ENCODE data around the gene FGD6. TPM values are rescaled to one million over a fixed set of nuclear protein-coding genes. Genes with fewer than 3 reads are reported as not detected.
"Not testable (repeated sequence)": the region's sequence is repeated elsewhere in the genome, so short reads cannot be mapped to it uniquely, and the experiment has no call there.

FGD6 gene
- total RNA-seq, 2 donors from 2014 or later, result 7.4 to 11.4 TPM

DNA sequence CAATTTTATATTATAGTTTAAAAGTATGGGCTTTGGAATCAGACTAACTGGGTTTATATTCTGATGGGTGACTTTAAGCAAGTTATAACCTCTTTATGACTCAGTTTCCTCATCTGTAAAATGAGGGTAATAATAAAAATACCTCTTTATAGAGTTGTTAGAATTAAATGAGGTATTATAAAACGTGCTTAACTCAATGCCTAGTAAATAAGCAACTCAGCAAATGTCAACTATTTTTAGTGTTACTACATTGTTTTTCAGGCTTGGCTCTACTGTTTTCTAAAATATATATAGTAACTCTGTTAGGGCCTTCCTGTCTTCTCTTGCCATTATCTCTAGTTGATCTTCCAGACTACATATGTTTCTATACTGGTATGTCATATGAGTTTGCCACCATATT is 20.9 kb upstream of the FGD6 start:
- intact Hi-C loops (cut with DNase I), result no loop called here
- DNase-seq (ENCODE audit: low spot score), result no peak

DNA sequence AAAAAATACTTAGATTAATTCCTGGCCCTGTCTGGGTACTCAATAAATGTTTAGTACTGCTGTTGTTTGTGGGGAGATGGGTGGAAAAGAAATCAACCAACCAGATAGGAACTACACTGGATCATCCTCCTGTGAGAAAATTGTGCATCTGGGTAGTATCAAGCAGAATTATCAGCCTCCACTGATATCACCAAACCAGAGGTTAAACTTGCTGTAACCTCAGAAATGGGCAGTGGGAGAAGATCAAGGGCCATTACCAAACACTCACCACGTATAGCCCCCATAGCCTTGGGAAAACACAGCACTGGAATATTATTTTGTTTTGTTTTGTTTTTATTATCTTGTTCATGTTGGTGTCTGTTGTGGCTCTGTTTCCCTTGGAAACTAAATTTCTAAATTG is 20.0 kb upstream of the FGD6 start:
- intact Hi-C loops (cut with DNase I), result no loop called here
- no peak for DNase-seq (ENCODE audit: low spot score)

DNA sequence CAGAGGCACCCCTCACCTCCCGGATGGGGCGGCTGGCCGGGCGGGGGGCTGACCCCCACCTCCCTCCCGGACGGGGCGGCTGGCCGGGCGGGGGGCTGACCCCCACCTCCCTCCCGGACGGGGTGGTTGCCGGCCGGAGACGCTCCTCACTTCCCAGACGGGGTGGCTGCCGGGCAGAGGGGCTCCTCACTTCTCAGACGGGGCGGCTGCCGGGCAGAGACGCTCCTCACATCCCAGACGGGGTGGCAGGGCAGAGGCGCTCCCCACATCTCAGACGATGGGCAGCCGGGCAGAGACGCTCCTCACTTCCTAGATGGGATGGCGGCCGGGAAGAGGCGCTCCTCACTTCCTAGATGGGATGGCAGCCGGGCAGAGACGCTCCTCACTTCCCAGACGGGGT is 18.4 kb upstream of the FGD6 start:
- DNase-seq (ENCODE audit: low spot score); intact Hi-C loops (cut with DNase I): not testable (repeated sequence)

DNA sequence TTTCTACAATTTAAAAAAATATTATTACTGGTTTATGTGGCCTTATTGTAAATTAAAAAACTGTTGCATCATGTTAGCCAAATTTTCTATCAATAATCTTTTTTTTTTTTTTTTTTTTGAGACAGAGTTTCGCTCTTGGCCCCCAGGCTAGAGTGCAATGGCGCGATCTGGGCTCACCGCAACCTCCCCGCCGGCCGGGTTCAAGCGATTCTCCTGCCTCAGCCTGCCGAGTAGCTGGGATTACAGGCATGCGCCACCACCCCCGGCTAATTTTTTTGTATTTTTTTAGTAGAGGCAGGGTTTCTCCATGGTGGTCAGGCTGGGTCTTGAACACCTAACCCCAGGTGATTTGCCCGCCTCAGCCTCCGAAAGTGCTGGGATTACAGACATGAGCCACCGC is 16.9 kb upstream of the FGD6 start:
- intact Hi-C loops (cut with DNase I); DNase-seq (ENCODE audit: low spot score): not testable (repeated sequence)

DNA sequence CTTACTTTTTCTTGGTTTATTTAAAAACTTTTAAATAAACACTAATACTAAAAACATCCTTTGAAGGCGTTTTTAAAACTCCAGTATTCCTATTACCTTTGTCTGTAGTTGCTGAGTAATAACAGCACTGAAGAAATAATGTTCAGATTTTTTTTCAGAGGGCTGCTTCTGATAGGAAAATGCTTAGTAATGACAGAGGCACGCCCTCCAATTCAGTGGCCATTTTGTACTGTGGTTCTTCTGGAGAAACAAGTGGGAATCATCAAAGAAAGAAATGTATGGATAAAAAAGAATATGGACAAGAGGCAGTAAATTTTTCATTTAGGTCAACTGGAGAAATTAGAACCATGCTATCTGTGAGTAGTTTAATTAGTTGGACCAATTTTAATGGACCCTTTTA is 13.9 kb upstream of the FGD6 start:
- no peak for DNase-seq (ENCODE audit: low spot score)
- intact Hi-C loops (cut with DNase I), result no loop called here

DNA sequence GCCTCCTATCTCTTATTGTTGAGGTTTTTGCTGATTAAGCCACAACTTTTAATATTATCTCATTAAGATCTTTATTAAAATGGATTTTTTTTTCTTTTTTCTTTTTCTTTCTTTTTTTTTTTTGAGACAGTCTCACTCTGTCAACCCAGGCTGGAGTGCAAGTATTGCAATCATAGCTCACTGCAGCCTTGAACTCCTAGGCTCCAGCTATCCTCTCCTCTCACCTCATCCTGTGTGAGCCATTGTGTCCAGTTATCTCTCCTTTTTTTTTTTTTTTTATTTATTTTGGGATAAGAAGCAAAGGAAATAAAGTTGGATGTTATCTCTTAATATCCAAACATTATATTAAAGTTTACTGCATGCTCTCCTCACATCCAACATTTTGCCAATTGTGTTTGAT is 13.0 kb upstream of the FGD6 start:
- intact Hi-C loops (cut with DNase I), result no loop called here
- DNase-seq (ENCODE audit: low spot score), result no peak

DNA sequence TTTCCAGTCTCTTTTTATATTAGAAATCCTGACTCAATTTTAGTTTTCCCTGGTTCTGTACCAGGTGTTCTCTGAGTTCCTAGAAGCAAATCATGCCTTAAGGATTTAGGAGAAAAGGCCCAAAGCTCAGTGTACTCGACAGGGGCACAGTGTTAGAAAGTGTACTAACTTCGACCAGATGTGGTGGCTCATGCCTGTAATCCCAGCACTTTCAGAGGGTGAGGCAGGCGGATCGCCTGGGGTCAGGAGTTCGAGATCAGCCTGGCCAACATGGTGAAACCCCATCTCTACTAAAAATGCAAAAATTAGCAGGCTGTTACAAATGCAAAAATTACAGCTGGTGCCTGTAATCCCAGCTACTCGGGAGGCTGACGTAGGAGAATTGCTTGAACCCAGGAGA is 12.4 kb upstream of the FGD6 start:
- intact Hi-C loops (cut with DNase I), result no loop called here
- no peak for DNase-seq (ENCODE audit: low spot score)

DNA sequence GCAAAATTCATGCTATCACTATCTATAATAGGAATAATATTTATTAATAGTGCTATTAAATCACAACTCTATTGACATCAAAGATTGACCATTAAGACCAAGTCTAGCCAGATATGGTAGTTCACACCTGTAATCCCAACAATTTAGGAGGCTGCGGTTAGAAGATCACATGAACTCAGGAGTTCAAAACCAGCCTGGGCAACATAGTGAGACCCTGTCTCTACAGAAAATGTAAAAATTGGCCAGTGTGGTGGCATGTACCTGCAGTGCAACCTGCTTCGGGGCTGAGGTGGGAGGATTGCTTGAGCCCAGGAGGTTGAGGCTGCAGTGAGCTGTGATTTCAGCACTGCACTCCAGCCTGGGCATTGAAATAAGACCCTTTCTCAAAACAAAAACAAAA is 11.3 kb upstream of the FGD6 start:
- no peak for DNase-seq (ENCODE audit: low spot score)
- intact Hi-C loops (cut with DNase I), result no loop called here

DNA sequence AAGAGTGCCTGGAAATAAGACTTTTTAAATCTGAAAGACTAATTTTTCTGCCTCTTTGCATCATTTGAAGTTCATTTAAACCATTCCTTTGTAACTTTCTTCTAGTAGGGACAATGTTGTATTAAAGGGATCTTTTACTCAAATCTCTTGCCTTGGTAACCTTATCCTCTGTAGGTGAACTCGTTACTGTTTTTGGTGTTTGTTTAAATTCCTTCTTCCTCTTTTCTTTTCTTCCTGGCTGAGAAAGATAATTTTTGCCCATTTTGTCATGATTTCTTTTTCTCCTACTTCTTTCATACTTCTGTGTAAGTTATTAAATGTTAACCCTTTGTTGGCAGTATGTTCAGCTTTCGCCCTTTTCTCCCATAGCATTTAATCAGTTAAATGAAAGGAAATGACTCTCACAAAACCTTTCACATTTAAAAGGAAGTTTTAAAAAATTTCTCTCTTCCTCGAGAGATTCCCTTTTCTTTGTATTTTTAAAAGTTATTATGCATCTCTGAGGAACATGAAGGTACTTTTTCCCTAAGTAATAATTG is 10.6 kb upstream of the FGD6 start:
- no peak for DNase-seq (ENCODE audit: low spot score)
- intact Hi-C loops (cut with DNase I), result no loop called here

DNA sequence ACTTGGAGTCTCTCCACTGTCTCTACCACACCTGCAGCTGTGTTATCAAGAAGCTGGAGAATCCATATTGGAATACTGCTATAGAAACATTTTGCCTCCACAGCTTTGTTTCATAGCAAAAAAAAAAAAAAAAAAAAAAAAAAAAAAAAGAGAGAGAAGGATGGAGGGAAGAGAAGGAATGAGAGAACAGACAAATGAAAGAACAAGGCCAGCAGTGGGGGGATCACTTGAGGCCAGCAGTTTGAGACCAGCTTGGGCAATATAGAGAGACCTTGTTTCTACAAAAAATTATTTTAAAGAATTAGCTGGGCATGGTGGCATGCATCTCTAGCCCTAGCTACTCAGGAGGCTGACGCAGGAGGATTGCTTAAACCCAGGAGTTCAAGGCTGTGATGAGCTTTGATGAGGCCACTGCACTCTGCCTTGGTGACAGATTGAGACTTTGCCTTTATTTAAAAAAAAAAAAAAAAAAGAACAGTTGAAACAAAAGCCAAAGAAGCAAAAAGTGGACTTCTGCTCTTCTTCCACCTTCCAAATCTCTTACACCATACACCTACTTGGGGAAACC is 8.5 kb upstream of the FGD6 start:
- intact Hi-C loops (cut with DNase I), result no loop called here
- no peak for DNase-seq (ENCODE audit: low spot score)

DNA sequence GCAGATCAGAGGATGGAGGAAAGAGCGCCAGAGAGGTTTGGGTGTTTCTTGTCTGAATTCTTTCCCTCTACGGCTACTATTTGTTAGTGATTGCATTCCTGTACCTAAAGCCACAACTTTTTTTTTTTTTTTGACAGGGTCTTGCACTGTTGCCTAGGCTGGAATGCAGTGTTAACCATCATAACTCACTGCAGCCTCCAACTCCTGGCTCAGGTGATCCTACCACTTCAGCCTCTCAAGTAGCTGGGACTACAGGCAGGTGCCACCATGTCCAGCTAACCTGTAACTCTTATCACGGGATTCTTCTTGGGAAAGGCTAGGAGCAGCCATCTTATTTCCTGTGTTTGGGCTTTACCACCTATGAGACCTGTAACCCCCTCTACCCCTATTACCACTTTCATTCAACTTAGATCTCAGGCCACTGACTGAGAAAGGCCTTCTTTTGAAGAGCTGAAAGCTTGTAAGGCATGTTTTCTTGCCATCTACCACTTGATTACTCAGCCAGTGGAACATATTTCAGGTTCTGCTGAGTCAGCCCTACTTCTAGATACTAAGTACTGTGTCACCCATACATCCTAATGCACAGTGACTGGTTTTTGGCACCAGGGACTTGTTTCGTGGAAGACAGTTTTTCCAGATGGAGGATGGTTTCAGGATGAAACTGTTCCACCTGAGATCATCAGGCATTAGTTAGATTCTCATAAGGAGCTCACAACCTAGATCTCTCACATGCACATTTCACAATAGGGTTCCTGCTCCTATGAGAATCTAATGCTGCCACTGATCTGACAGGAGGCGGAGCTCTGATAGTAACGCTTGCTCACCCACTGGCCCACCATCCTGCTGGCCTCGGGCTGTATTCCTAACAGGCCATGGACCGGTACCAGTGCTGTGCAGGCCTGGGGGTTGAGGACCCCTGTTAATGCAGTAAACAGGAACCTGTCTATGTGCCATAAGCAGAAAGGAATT is 7.2 kb upstream of the FGD6 start:
- no peak for DNase-seq (ENCODE audit: low spot score)
- intact Hi-C loops (cut with DNase I), result no loop called here

DNA sequence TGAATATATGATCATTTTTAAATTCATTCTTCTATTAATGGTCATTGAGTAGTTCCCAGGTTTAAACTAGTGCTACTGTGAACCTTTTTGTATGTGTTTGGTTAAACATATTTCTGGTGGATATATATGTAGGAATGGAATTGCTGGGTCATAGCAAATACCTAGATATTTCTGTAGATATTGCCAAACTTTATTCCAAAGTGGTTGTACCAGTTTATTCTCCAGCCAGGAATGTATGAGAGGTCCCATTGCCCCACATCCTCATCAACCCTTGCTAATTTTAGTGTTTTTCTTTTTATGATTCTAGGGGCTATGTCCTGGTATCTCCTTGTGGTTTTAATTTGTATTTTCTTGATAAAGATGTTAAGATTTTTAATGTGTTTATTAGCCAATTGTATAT is 3.5 kb upstream of the FGD6 start:
- intact Hi-C loops (cut with DNase I), result loop anchor here in 1 of 2 donors (1.0 kb wide), 1 partner anchor 20 kb away; no protein-coding TSS in a partner anchor
- no peak for DNase-seq (ENCODE audit: low spot score)

DNA sequence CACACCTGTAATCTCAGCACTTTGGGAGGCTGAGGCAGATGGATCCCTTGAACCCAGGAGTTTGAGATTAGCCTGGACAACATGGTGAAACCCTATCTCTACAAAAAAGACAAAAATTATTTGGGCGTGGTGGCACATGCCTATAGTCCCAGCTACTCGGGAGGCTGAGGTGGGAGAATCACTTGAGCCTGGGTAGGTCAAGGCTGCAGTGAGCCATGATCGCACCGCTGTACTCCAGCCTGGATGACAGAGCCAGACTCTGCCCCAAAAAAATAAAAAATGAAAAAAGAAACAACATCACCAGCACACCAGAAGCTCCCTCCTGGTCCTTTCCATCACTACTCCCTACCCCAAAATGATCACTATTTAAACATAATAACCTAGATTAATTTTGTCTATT is 2.9 kb upstream of the FGD6 start:
- intact Hi-C loops (cut with DNase I), result no loop called here
- DNase-seq (ENCODE audit: low spot score), result no peak

DNA sequence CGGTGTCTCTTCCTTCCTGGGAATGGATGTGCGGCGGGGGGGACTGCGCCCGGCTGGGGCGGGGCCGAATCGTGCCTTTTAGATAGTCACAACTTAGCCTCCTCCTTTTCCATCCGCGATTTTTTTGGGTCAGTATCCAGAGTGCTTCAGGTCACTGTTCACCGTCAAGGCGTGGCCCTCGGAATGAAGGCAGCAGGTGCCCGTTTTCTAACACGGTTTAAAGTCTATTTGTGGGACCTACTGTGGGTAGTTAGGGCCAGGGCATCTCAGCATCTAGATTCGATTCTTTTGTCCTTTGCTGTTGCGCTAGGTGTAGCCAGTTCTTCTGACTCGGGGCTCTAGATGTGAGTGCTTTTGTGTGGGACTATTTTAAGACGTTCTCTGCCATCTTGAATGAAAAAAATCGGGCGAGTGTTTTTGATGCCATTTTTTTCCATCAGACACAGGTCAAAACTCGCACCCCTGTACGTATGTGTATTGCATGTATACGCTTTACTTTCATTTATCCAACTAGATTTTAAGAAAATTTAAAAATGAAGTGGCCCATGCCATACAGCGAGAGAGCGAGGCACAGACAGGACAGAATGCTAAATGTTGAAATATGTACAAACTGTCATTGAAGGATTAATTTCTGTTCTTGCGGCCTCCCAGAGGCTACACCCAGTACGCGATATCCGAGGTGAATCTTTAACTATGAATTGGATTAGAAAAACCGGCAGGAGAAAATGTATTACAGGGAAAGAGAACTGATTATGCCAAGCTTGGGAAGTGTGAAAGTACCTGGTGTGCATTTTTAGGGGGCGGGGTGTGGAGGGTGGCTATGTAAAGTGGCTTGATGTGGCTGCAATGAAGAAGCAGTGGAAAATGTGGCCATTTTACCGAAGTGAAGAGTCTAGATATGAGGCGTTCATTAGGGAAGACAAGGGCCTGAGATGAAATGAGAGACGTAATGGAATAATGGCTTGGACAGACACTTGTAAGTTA is 1.2 kb upstream of the FGD6 start:
- no peak for DNase-seq (ENCODE audit: low spot score)
- intact Hi-C loops (cut with DNase I), result no loop called here

DNA sequence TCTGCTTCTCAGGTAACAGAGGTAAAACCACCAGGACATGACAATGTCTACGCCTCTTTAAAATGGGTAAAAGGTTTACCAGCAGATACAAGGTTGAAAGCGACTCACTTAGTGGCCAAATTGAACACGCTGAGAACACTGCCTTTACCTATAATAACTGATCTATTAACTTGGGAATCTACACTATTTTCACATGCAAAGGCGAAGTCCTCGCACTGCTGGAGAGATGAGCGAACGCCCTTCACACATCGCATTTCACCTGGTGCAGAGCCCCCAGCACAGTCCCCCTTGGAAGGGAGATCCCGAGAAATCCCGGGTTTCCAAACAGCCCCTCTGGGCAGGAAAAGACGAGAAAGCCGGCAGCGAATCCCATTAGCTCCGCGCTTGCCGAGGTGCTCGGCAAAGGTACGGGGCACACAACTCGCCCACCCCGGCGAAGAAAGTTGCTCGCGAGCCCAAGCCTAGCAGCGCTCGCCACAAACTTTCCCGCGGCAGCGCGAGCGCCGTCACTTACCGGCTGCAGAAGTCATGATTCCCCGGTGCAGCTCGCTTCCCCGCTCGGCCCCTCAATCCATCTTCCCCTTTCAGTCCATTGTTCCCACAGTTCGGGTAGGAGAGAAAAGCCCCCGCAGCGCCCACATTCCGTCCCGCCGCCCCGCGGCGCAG is 423 bp downstream of the FGD6 start:
- intact Hi-C loops (cut with DNase I), result no loop called here
- DNase-seq (ENCODE audit: low spot score), result no peak

DNA sequence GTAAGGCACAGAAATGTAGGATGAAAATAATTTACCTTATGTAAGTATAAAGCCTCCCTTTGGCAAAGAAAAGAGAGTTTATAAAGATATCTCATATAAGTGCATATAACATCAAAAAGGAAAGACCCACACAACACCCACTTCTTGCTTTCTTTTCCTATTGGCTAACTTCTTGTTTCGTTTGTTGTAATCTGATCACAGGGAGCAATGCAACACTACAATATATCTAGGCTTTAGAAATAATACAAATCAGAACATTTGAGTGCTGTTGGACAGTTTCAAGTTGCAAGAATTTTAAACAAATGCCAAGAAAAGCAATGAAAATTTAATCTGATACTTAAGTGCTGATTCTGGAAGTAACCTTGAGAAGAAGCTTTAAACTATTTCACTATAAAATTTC is 1.3 kb downstream of the FGD6 start:
- intact Hi-C loops (cut with DNase I), result no loop called here
- no peak for DNase-seq (ENCODE audit: low spot score)

DNA sequence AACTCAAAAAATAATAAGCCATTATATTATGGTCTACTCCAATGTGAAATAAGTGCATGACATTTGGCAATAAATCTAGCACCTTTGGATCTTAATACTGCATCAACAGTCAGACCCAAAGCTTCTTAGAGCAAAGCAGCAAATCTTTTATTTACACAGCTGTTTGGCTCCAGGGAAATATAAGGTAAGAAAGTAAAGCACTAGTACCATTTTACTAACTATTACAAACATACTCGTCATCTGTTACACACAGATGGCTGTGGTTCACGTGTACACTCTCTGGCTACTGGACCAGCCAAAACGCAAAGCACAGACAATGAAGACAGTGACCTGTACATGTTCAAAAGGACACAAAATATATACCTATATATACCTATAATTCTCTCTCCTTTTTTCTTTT is 2.8 kb downstream of the FGD6 start:
- DNase-seq (ENCODE audit: low spot score), result no peak
- intact Hi-C loops (cut with DNase I), result no loop called here

DNA sequence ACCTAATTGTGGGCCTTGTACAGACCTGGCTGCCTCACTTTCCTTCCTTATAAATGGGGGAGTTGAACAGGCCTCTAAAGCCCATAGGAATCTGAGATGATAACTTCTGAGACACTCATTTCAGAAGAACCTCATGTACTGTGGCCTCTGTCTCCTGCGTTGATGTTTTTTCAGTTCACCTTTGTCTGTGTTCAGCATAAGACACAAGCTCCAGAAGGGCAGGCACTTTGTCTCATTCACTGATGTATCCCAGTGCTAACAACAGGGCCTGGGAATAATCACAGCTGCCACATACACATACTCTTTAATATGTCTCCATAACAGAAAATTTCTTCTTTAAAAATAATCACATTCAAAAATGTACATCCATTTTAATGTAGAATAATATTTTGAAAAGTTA is 3.3 kb downstream of the FGD6 start:
- intact Hi-C loops (cut with DNase I), result no loop called here
- DNase-seq (ENCODE audit: low spot score), result no peak

DNA sequence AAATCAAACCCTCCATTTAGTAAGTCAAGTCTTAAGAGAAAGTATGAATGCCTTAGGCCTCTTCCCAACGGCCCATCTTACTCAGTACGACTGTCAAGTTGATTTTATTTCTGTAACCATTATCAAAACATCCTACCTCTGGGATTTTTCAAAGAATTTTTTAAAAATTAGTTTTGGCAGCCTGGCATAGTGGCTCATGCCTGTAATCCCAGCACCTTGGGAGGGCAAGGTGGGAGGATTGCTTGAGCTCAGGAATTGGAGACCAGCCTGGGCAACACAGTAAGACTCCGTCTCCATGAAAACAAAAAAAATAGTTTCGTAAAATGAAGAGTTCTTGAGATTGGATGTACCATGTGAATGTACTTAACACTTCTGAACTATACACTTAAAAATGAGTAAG is 4.1 kb downstream of the FGD6 start:
- DNase-seq (ENCODE audit: low spot score), result no peak
- intact Hi-C loops (cut with DNase I), result no loop called here
